GDM1 (cell line): Measurements from ENCODE around the gene FAM199X.
"Not testable (repeated sequence)": the region's sequence is repeated elsewhere in the genome, so short reads cannot be mapped to it uniquely, and the experiment has no call there.

Experiments used
- DNase-seq: peaks from one replicate; lab custom pipeline; 2025; lab: John Stamatoyannopoulos, UW

FAM199X gene

DNA sequence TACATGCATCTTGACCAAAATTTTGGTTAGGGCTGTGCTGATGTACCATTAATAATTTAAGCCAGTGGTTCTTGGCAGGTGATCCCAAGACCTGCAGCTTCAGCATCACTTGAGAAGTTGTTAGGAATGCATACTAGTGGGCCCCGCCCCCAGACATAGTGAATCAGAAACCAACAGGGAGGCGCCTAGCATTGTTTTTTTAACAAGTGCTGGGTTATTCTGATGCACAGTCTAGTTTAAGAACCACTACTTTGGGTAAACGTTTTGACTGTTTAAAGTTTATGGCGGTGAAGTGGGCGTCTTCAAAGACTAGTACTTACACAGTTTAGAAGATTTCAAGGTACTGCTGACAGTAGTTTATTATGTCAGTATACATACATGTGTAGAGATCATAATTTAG, 23.6 kb downstream of the FAM199X start:
- DNase-seq = no peak

GRCh38 chrX:104193485-104193884, 27.2 kb downstream of the FAM199X start:
- no peak for DNase-seq

DNA sequence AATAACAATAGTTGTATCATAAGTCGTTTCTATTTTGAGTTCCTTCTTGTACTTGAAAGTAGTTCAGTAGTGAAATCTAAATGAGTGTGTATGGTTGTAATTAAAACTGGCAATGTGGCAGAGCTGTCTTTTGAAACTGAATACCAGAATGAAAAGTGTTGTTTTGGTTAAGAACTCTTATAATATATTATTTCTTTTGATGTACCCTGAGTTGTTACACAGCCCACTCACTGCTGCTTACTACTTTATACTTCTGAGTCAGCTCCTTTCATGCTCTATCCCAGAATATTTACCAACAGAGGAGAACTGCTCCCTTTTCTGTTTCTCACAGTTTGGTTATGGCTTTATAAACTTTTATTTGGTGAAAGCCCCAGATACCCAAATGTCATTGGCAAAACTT, 28.8 kb downstream of the FAM199X start:
- no peak for DNase-seq

DNA sequence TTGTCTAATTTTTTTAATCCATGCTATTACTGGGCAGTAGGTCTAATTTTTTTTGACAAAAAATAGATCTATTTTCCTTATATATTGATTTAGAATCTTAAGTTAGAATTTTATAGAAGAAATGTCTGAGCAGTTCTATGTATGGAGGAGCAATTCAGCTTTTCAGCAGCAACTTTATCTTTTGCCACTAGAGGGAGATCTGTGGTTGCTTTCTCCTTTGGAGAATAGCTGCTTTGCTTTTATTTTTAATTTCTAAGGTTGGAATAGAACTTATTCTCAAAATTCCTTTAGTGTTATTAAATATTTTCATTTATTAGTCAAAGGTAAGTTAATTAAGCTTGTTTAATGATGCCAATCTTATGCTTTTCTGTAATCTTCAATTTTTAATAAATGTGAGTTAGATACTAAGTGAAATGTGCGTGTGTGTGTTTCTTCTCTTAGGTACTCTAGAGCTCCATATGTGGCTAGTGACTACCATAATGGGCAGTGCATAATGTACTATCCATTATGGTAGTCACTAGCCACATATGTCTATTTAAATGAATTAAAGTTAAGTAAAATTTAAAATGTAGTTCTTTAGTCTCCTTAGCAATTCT, 29.3 kb downstream of the FAM199X start:
- DNase-seq = no peak

GRCh38 chrX:104205548-104205947, 39.3 kb downstream of the FAM199X start:
- no peak for DNase-seq

DNA sequence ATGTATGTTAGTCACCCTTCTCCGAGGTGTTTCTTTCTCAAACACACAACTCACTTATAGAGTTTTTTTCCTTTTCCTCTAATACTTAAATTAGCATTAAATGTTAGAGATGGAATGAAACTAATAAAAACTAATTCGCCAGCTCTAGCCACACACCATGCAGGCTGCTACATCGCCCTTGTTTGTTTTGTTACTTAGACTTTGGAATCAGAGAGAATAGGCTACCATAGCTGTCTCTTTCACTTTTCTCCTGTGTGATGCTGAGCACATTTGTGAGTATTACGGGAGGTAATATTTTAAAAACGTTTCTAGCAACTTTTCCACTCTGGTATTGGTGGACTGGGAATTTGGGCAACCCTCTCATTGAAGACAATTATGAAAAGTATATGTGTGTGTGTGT, 44.9 kb downstream of the FAM199X start:
- DNase-seq = no peak

GRCh38 chrX:104230060-104230459, 63.8 kb downstream of the FAM199X start:
- not testable (repeated sequence) for DNase-seq
